Heart right ventricle (tissue), 16 donors: ENCODE data around the gene FGF18. TPM values are rescaled to one million over a fixed set of nuclear protein-coding genes. Genes with fewer than 3 reads are reported as not detected.

Experiments
- ATAC-seq, 8 donors: fragments of 200-7000 bp; cut with Tn5 transposase; one replicate each; pipeline ENCODE4 v1.9.1; 2020; ENCODE audit warnings: mild to moderate bottlenecking in 8 of 8, moderate library complexity in 8 of 8, moderate number of reproducible peaks in 1 of 8
- DNase-seq, 2 donors: peaks; one replicate each; pipeline ENCODE4 v3.0.0-alpha.2; 2020
- H3K27ac ChIP-seq, 10 donors: fragments of 200-600 bp; sonication (generic) in 2 of 10; one replicate each; pipeline versions ENCODE4 v1.5.0 to v1.8.0; 2020 to 2022; ENCODE audit warnings: mild to moderate bottlenecking in 3 of 10
- H3K27me3 ChIP-seq, 7 donors: fragments of 200-600 bp; one replicate each; pipeline ENCODE4 v1.8.0; 2021 to 2022; ENCODE audit warnings: mild to moderate bottlenecking in 2 of 7
- H3K36me3 ChIP-seq, 9 donors: fragments of 200-600 bp; sonication (generic) in 1 of 9; one replicate each; pipeline versions ENCODE4 v1.5.0 to v1.8.0; 2020 to 2022; ENCODE audit warnings: mild to moderate bottlenecking in 2 of 9
- H3K4me1 ChIP-seq, 9 donors: fragments of 200-600 bp; sonication (generic) in 1 of 9; one replicate each; pipeline versions ENCODE4 v1.5.0 to v1.8.0; 2020 to 2022; ENCODE audit warnings: mild to moderate bottlenecking in 4 of 9
- H3K4me3 ChIP-seq, 10 donors: fragments of 200-600 bp; sonication (generic) in 2 of 10; one replicate each; pipeline versions ENCODE4 v1.5.0 to v1.8.0; 2020 to 2022; ENCODE audit warnings: mild to moderate bottlenecking in 7 of 10, moderate library complexity in 2 of 10
- H3K9me3 ChIP-seq, 11 donors: fragments of 200-600 bp in 10 of 11; sonication (generic) in 2 of 11; one replicate each; pipeline versions ENCODE4 v1.5.0 to v1.8.0; 2013 to 2022; ENCODE audit warnings: mild to moderate bottlenecking in 2 of 11, control low read depth in 1 of 11, moderate library complexity in 1 of 11
- CTCF ChIP-seq, 9 donors: fragments of 200-600 bp; sonication (generic) in 2 of 9; IDR thresholded peaks; one replicate each; pipeline versions ENCODE4 v1.5.0 to v1.8.0; 2021 to 2022; ENCODE audit warnings: antibody characterized with exemption in 9 of 9, mild to moderate bottlenecking in 5 of 9, moderate library complexity in 1 of 9
- WGBS, 2 donors: extraction: QIAGEN DNeasy Blood & Tissue Kit; methylation state at CpG; one replicate each; pipeline ENCODE4 v1.1.7; 2013; ENCODE audit warnings: inconsistent platforms in 1 of 2; 5-methylcytosine and 5-hydroxymethylcytosine counted together
- intact Hi-C, 10 donors: fragments of 100-400 bp; cut with DNase I; formaldehyde crosslinking; loops; one replicate each; pipeline versions ENCODE4 v1.11.1 to v1.14.2; 2022
- polyA plus RNA-seq, 2 donors: library from polyadenylated mRNA; stranded (reverse); fragments of 200-250 nt; gene quantifications; one replicate each; pipeline ENCODE4 v1.2.3, GENCODE V29; 2013
- total RNA-seq, 10 donors: library from RNA; stranded (reverse); fragmentation: NEBNext Ultra II Directional in 3 of 10; extraction: Animal tissue kit (Norgen Biotek cat#: 25700) in 3 of 10; gene quantifications; one replicate each; pipeline versions ENCODE4 v1.2.1 to v1.2.4, GENCODE V29; 2021 to 2023
- donor health status: Arrhythmogenic right ventricular cardiomyopathy.
- donor health status: ischemic (EF 13 %, LVEDD 7.1; RV severe dilation, severe dysfunction).
- donor health status: healthy with polysubstance abuse.
- donor health status: DM: no; HTN: yes; CAD: no.
- donor health status: DM: no; HTN: no; CAD: no.
- donor health status: ischemic (EF 25% LVEDD 6.9; RV normal size, moderate dysfunction).
- donor health status: ischemic (EF 25% LVEDD 5.7; RV mildly dilated, moderate dysfunction).
- donor health status: healthy.
- donor health status: DM: yes; HTN: yes; CAD: no.
- donor health status: Ischemic cardiomyopathy.
- donor health status: ischemic (EF 35%, LVEDD 5.7; RV mildly dilated, moderate dysfunction).
- donor health status: nonischemic (EF 11% LVEDD 7.7; RV severe dilation, severe dysfunction).
- donor health status: DM: yes; HTN: yes; CAD: no.
- donor health status: PGD.
- donor health status: ischemic (EF 29% LVEDD 5.4; RV normal size, mild dysfunction).
- donor health status: nonischemic (EF 23%, LVEDD 6.1; RV moderate dilation, normal function).

Gene FGF18
- total and polyA plus RNA-seq, 12 donors, result 1.7 to 39.2 (median 13.7) TPM

- H3K4me3 ChIP-seq, result no peak overlapping the region
- H3K27me3 ChIP-seq, result no peaks in the 10 kb centered on the region
- WGBS, 2 donors, result 96% methylated on average over 15 of the region's 15 CpGs
- H3K4me1 ChIP-seq, result no peaks in the 10 kb centered on the region
- no peak for ATAC-seq
- H3K27ac ChIP-seq, result no peak overlapping the region
- TF ChIP-seq CTCF (IDR thresholded peaks at IDR 0.05), result no peak
- intact Hi-C loops, result loop anchor here in 1 of 10 donors (10.0 kb wide), 1 partner anchor 46 kb away; no protein-coding TSS in a partner anchor
- H3K9me3 ChIP-seq, result peaks cover 0 to 11% (median 0%) of the 10 kb centered on the region in 11 donors
- DNase-seq, result no peak
- H3K36me3 ChIP-seq, result no peaks in the 10 kb centered on the region
Measured at GRCh38 chr5:171470420-171470819, 51.0 kb downstream of the FGF18 start.

DNA sequence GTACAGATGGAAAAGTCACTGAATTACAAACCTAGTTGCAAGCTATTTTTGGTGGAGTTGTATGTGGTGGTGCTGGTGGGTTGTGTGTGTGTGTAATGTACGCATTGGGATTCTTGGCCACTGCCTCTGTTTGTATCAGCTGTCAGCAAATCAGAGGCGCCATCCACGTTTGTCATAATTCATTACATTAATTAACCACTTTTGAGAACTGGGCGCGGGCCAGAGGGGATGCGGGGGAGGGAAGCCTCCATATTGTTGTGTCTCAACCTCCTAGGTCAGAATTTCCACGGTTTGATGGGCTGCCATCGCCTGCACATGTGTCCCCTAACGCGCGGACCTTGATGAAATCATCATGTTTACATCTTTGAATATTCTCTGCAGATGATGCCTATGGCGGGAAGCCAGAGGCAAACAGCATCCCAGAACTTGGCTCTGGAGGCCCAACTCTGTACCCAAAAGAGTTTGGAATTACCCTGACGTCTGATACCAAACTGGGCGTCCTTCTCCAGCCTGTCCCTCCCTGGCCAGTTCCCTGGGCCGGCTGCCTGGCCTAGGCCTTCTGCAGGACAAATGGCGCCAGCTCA is 54.9 kb downstream of the FGF18 start:
- intact Hi-C loops, result loop anchor here in 1 of 10 donors (10.0 kb wide), 1 partner anchor 50 kb away; no protein-coding TSS in a partner anchor
- Histone ChIP-seq H3K4me3 (no peak overlapping the region), H3K36me3 (no peaks in the 10 kb centered on the region), H3K9me3 (peaks cover 0 to 11% (median 0%) of the 10 kb centered on the region in 11 donors), H3K4me1 (peaks cover 0 to 14% (median 5%) of the 10 kb centered on the region in 9 donors), H3K27me3 (no peaks in the 10 kb centered on the region), H3K27ac (peak overlapping the region in 3 of 10 donors; percentile 13 to 34 (median 14))
- WGBS, 2 donors, result 45 to 66% methylated on average over 16 of the region's 16 CpGs
- no peak for TF ChIP-seq CTCF (IDR thresholded peaks at IDR 0.05)
- DNase-seq (no peak), ATAC-seq (peak in 7 of 8 donors; percentile 19 to 91 (median 67))

- H3K9me3 ChIP-seq, result peaks cover 0 to 11% (median 0%) of the 10 kb centered on the region in 11 donors
- no peak for ATAC-seq
- TF ChIP-seq CTCF (IDR thresholded peaks at IDR 0.05), result no peak
- no peaks in the 10 kb centered on the region for H3K27me3 ChIP-seq
- no peaks in the 10 kb centered on the region for H3K36me3 ChIP-seq
- intact Hi-C loops, result loop anchor here in 1 of 10 donors (10.0 kb wide), 1 partner anchor 51 kb away; no protein-coding TSS in a partner anchor
- DNase-seq, result no peak
- no peak overlapping the region for H3K27ac ChIP-seq
- H3K4me1 ChIP-seq, result peaks cover 0 to 25% (median 13%) of the 10 kb centered on the region in 9 donors
- no peak overlapping the region for H3K4me3 ChIP-seq
Measured at GRCh38 chr5:171475596-171475995, 56.1 kb downstream of the FGF18 start.

DNA sequence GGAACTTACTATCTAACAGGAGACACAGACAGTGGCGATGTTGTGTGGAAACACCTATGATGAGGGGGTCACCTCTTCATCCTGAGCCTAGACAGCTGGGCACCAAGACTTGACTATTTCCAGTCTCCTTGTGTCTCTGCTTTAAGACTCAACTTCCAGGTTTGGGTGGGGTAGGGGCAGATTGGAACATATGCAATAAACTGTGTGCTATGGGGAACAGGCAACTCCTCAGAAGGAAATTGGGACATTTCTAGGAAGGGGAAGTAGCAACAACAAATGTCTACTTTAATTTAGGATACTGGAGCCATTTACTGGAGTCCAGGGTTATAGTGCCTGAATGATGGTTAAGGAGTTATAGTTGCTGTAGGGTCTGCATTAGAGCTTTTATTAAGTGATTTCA is 57.3 kb downstream of the FGF18 start:
- no peaks in the 10 kb centered on the region for H3K27me3 ChIP-seq
- no peak for ATAC-seq

More for the DNA sequence above, 57.3 kb downstream of the FGF18 start:
- H3K4me3 ChIP-seq, result no peak overlapping the region
- TF ChIP-seq CTCF (IDR thresholded peaks at IDR 0.05), result no peak
- WGBS, 2 donors, result 95 to 96% methylated on average over 1 of the region's 1 CpG
- H3K4me1 ChIP-seq, result peaks cover 0 to 27% (median 13%) of the 10 kb centered on the region in 9 donors
- DNase-seq, result no peak
- no peaks in the 10 kb centered on the region for H3K36me3 ChIP-seq
- H3K9me3 ChIP-seq, result peaks cover 0 to 11% (median 0%) of the 10 kb centered on the region in 11 donors
- intact Hi-C loops, result loop anchor here in 1 of 10 donors (10.0 kb wide), 1 partner anchor 52 kb away; no protein-coding TSS in a partner anchor
- H3K27ac ChIP-seq, result no peak overlapping the region
